GM23338 (cell line): ENCODE measurements around the gene RUSC1. TPM values are rescaled to one million over a fixed set of nuclear protein-coding genes. Genes with fewer than 3 reads are reported as not detected.
"Not testable (repeated sequence)": the region's sequence is repeated elsewhere in the genome, so short reads cannot be mapped to it uniquely, and the experiment has no call there.

Experiments
- ATAC-seq: fragments of 200-7000 bp; cut with Tn5 transposase; 3 replicates; pipeline ENCODE4 v1.9.1; 2020
- DNase-seq: peaks from one replicate; pipeline ENCODE4 v3.0.0-alpha.2; 2015; ENCODE audit warnings: low spot score
- H2AFZ ChIP-seq: fragments of 200-600 bp; sonication (generic); 2 replicates; pipeline ENCODE4 v1.8.0; 2016; ENCODE audit warnings: antibody characterized with exemption, mild to moderate bottlenecking, moderate library complexity
- H3F3A ChIP-seq: fragments of 200-600 bp; sonication (generic); replicated peaks from 2 replicates; pipeline ENCODE4 v1.8.0; 2017; ENCODE audit warnings: antibody characterized with exemption, mixed run types, low read depth
- H3K27ac ChIP-seq: fragments of 200-600 bp; sonication (generic); 2 replicates; pipeline ENCODE4 v1.6.1; 2016; ENCODE audit warnings: low read depth
- H3K27me3 ChIP-seq: fragments of 200-600 bp; sonication (generic); 2 replicates; pipeline ENCODE4 v1.8.0; 2016; ENCODE audit warnings: mild to moderate bottlenecking, mixed run types, moderate library complexity; ENCODE audit not compliant: insufficient read depth
- H3K36me3 ChIP-seq: fragments of 200-600 bp; sonication (generic); 2 replicates; pipeline ENCODE4 v1.8.0; 2016; ENCODE audit warnings: mild to moderate bottlenecking; ENCODE audit not compliant: insufficient read depth
- H3K4me1 ChIP-seq: fragments of 200-600 bp; sonication (generic); 2 replicates; pipeline ENCODE4 v1.8.0; 2016; ENCODE audit warnings: mild to moderate bottlenecking, moderate library complexity; ENCODE audit not compliant: insufficient read depth
- H3K4me2 ChIP-seq: fragments of 200-600 bp; sonication (generic); 2 replicates; pipeline ENCODE4 v1.7.1; 2017; ENCODE audit warnings: mixed run types
- H3K4me3 ChIP-seq: fragments of 200-600 bp; sonication (generic); 2 replicates; pipeline ENCODE4 v1.6.1; 2016; ENCODE audit warnings: mixed run types
- H3K79me2 ChIP-seq: fragments of 200-600 bp; sonication (generic); replicated peaks from 2 replicates; pipeline ENCODE4 v1.8.0; 2017; ENCODE audit warnings: mild to moderate bottlenecking; ENCODE audit not compliant: insufficient read depth
- H3K9me2 ChIP-seq: fragments of 200-600 bp; sonication (generic); 2 replicates; pipeline ENCODE4 v1.8.0; 2017; ENCODE audit not compliant: insufficient read depth
- H4K20me1 ChIP-seq: fragments of 200-600 bp; sonication (generic); replicated peaks from 2 replicates; pipeline ENCODE4 v1.8.0; 2017; ENCODE audit warnings: mild to moderate bottlenecking; ENCODE audit not compliant: insufficient read depth
- H3K27ac Mint-ChIP-seq: 2 replicates; pipeline ENCODE4 v1.8.0; 2020; ENCODE audit warnings: inconsistent platforms, mild to moderate bottlenecking, moderate library complexity, mixed read lengths
- H3K27me3 Mint-ChIP-seq: 3 replicates; pipeline ENCODE4 v1.8.0; 2022; ENCODE audit warnings: low read depth, mild to moderate bottlenecking, moderate library complexity, mixed read lengths, inconsistent platforms; ENCODE audit not compliant: insufficient read depth, poor library complexity
- H3K36me3 Mint-ChIP-seq: 3 replicates; pipeline ENCODE4 v1.8.0; 2021; ENCODE audit warnings: low read depth, mild to moderate bottlenecking, inconsistent platforms, moderate library complexity, mixed read lengths
- H3K4me1 Mint-ChIP-seq: 3 replicates; pipeline ENCODE4 v1.8.0; 2020; ENCODE audit warnings: mild to moderate bottlenecking, inconsistent platforms, mixed read lengths
- H3K4me3 Mint-ChIP-seq: 3 replicates; pipeline ENCODE4 v1.8.0; 2021; ENCODE audit warnings: moderate library complexity, mild to moderate bottlenecking, inconsistent platforms, mixed read lengths
- H3K9me3 Mint-ChIP-seq: 3 replicates; pipeline ENCODE4 v1.8.0; 2020; ENCODE audit warnings: moderate library complexity, mild to moderate bottlenecking, inconsistent platforms, mixed read lengths
- CREB1 ChIP-seq: fragments of 250-450 bp; sonication (Bioruptor Pico); IDR thresholded peaks from 2 replicates; pipeline ENCODE4 v1.5.0; 2020; ENCODE audit warnings: low read depth, mild to moderate bottlenecking, moderate library complexity
- EZH2 ChIP-seq: fragments of 200-600 bp; sonication (generic); IDR thresholded peaks from one replicate; pipeline ENCODE4 v1.8.0; 2017; ENCODE audit warnings: antibody characterized with exemption, mild to moderate bottlenecking, low read depth; ENCODE audit not compliant: unreplicated experiment
- JUNB ChIP-seq: IDR thresholded peaks from one replicate; pipeline ENCODE4 v1.6.1; 2016; ENCODE audit warnings: antibody characterized with exemption; ENCODE audit not compliant: unreplicated experiment
- NANOG ChIP-seq: IDR thresholded peaks from 2 replicates; pipeline ENCODE4 v1.6.1; 2016; ENCODE audit warnings: antibody characterized with exemption, borderline replicate concordance
- POLR2AphosphoS5 ChIP-seq: IDR thresholded peaks from 2 replicates; pipeline ENCODE4 v1.6.1; 2016; ENCODE audit warnings: antibody characterized with exemption, low read depth
- STAT1 ChIP-seq: IDR thresholded peaks from one replicate; pipeline ENCODE4 v1.6.1; 2016; ENCODE audit warnings: antibody characterized with exemption; ENCODE audit not compliant: unreplicated experiment
- ZNF114 ChIP-seq: fragments of 250-450 bp; sonication (Bioruptor Pico); IDR thresholded peaks from 2 replicates; pipeline ENCODE4 v1.5.0; 2020; ENCODE audit warnings: mild to moderate bottlenecking, moderate library complexity
- ZNF331 ChIP-seq: fragments of 250-450 bp; sonication (Bioruptor Pico); IDR thresholded peaks from 2 replicates; pipeline ENCODE4 v1.5.0; 2020; ENCODE audit warnings: low read depth, mild to moderate bottlenecking, moderate library complexity
- polyA plus RNA-seq: library from polyadenylated mRNA; unstranded; fragments of >200 nt; fragmentation: Nextera tagmentation; extraction: Ambion mirVana; gene quantifications from 2 replicates; pipeline ENCODE4 v1.2.1, GENCODE V29; 2016
- total RNA-seq: library from RNA; depleted of rRNA; stranded (reverse); fragments of >200 nt; shearing (Covaris generic); gene quantifications from 2 replicates; pipeline ENCODE4 v1.2.3, GENCODE V29; 2014
- TF ChIP-seq, protein P1 (sequence below), 2 experiments: fragments of 200-600 bp in 1 of 2; sonication (generic) in 1 of 2; conservative IDR thresholded peaks; 2 replicates each; pipeline versions ENCODE4 v1.5.1 to v1.6.1; 2016 to 2017; ENCODE audit warnings: antibody characterized with exemption in 2 of 2, low read depth in 2 of 2, mild to moderate bottlenecking in 2 of 2, moderate library complexity in 1 of 2
- TF ChIP-seq, protein P2 (sequence below): IDR thresholded peaks from 2 replicates; pipeline ENCODE4 v1.6.1; 2016; ENCODE audit warnings: antibody characterized with exemption

Gene RUSC1
- total and polyA plus RNA-seq, 2 experiments from 2014 or later, result 53.4 to 87.7 TPM

DNA sequence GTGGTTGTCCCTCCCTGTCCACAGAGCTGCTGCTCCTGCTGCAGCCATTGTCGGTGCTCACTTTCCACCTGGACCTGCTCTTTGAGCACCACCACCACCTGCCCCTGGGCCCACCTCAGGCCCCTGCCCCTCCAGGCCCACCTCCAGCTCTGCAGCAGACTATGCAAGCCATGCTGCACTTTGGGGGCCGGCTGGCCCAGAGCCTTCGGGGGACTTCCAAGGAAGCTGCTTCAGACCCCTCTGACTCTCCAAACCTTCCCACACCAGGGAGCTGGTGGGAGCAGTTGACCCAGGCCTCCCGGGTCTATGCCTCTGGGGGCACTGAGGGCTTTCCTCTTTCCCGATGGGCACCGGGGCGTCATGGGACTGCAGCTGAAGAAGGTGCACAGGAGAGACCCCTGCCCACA is 5.9 kb downstream of the RUSC1 start (continued):
- TF ChIP-seq JUNB (no peak), POLR2AphosphoS5 (no peak), CREB1 (CRISPR knock-in tag) (no peak), NANOG (no peak)

- no peaks in the 10 kb centered on the region for H3K27me3 ChIP-seq
- peaks cover 28% of the 10 kb centered on the region for H3K36me3 Mint-ChIP-seq
Measured at GRCh38 chr1:155327981-155328380, 7.3 kb downstream of the RUSC1 start.

GRCh38 chr1:155328856-155329255 is 8.2 kb downstream of the RUSC1 start:
- H3K4me3 Mint-ChIP-seq, H3K79me2 ChIP-seq, H3K27me3 ChIP-seq, H3K4me1 Mint-ChIP-seq, H3K9me2 ChIP-seq, H3K4me2 ChIP-seq, H3K4me3 ChIP-seq, DNase-seq, H3K27me3 Mint-ChIP-seq, H3K4me1 ChIP-seq, H2AFZ ChIP-seq, H4K20me1 ChIP-seq, ATAC-seq, H3K27ac Mint-ChIP-seq, H3K9me3 Mint-ChIP-seq, H3K27ac ChIP-seq: not testable (repeated sequence)
- Histone ChIP-seq H3K36me3 (peaks cover 16% of the 10 kb centered on the region), H3F3A (peaks cover 23% of the 10 kb centered on the region)
- H3K36me3 Mint-ChIP-seq, result peaks cover 32% of the 10 kb centered on the region

More at GRCh38 chr1:155327981-155328380, 7.3 kb downstream of the RUSC1 start:
- H3K27me3 Mint-ChIP-seq, result no peaks in the 10 kb centered on the region
- no peaks in the 10 kb centered on the region for H3K9me3 Mint-ChIP-seq
- Histone ChIP-seq H3K36me3 (peaks cover 16% of the 10 kb centered on the region), H3K4me3 (no peak overlapping the region), H3K4me2 (no peak overlapping the region), H3K27ac (no peak overlapping the region), H3K79me2 (0 out of 2 replicates have a peak, but pooled peaks cover 5% of the 10 kb centered on the region), H3K4me1 (peaks cover 5% of the 10 kb centered on the region; the same call in 1 of the 2 replicates), H3F3A (peaks cover 18% of the 10 kb centered on the region; the same call in 1 of the 2 replicates), H4K20me1 (peaks cover 4% of the 10 kb centered on the region), H3K9me2 (no peaks in the 10 kb centered on the region), H2AFZ (no peak overlapping the region)
- DNase-seq (no peak), ATAC-seq (no peak)
- H3K27ac Mint-ChIP-seq, result no peak overlapping the region
- peaks cover 9% of the 10 kb centered on the region for H3K4me1 Mint-ChIP-seq
- H3K4me3 Mint-ChIP-seq, result no peak overlapping the region
- no peak for TF ChIP-seq NANOG
- no peak for TF ChIP-seq STAT1
- TF ChIP-seq ZNF331 (CRISPR knock-in tag), result no peak
- no peak for TF ChIP-seq EZH2
- no peak for TF ChIP-seq POLR2AphosphoS5
- TF ChIP-seq, protein P1, sequence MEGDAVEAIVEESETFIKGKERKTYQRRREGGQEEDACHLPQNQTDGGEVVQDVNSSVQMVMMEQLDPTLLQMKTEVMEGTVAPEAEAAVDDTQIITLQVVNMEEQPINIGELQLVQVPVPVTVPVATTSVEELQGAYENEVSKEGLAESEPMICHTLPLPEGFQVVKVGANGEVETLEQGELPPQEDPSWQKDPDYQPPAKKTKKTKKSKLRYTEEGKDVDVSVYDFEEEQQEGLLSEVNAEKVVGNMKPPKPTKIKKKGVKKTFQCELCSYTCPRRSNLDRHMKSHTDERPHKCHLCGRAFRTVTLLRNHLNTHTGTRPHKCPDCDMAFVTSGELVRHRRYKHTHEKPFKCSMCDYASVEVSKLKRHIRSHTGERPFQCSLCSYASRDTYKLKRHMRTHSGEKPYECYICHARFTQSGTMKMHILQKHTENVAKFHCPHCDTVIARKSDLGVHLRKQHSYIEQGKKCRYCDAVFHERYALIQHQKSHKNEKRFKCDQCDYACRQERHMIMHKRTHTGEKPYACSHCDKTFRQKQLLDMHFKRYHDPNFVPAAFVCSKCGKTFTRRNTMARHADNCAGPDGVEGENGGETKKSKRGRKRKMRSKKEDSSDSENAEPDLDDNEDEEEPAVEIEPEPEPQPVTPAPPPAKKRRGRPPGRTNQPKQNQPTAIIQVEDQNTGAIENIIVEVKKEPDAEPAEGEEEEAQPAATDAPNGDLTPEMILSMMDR (conservative IDR thresholded peaks at IDR 0.05; ENCODE audit: low read depth in 2 of 2), result no peak
- TF ChIP-seq ZNF114 (CRISPR knock-in tag), result no peak
- TF ChIP-seq, protein P2, sequence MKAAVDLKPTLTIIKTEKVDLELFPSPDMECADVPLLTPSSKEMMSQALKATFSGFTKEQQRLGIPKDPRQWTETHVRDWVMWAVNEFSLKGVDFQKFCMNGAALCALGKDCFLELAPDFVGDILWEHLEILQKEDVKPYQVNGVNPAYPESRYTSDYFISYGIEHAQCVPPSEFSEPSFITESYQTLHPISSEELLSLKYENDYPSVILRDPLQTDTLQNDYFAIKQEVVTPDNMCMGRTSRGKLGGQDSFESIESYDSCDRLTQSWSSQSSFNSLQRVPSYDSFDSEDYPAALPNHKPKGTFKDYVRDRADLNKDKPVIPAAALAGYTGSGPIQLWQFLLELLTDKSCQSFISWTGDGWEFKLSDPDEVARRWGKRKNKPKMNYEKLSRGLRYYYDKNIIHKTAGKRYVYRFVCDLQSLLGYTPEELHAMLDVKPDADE, result no peak
